BE2C (cell line): ENCODE measurements around the gene ADAM8.

Source experiments
- DNase-seq: peaks from one replicate; pipeline ENCODE4 v3.0.0-alpha.2; 2020
- H3K27me3 ChIP-seq: fragments of 250-450 bp; sonication (Bioruptor Pico); 2 replicates; pipeline ENCODE4 v1.5.1; 2020; ENCODE audit warnings: mild to moderate bottlenecking
- H3K36me3 ChIP-seq: fragments of 250-450 bp; sonication (Bioruptor Pico); 2 replicates; pipeline ENCODE4 v1.5.1; 2020; ENCODE audit warnings: mild to moderate bottlenecking
- H3K4me1 ChIP-seq: fragments of 250-450 bp; sonication (Bioruptor Pico); 2 replicates; pipeline ENCODE4 v1.5.1; 2020
- H3K4me3 ChIP-seq: 2 replicates; pipeline ENCODE4 v1.5.1; 2011; ENCODE audit warnings: low read depth, low read length
- H3K9me3 ChIP-seq: fragments of 250-450 bp; sonication (Bioruptor Pico); 2 replicates; pipeline ENCODE4 v1.5.1; 2020
- CTCF ChIP-seq: IDR thresholded peaks from 2 replicates; pipeline ENCODE4 v1.5.1; 2012; ENCODE audit warnings: mild to moderate bottlenecking, low read depth, low read length

Gene ADAM8

GRCh38 chr10:133312769-133313145, 36.1 kb upstream of the ADAM8 start:
- H3K4me1 ChIP-seq = peaks cover 11% of the 10 kb centered on the region
- H3K4me3 ChIP-seq = no peak overlapping the region
- DNase-seq = no peak
- peaks cover 18% of the 10 kb centered on the region for H3K36me3 ChIP-seq
- no peak for TF ChIP-seq CTCF
- H3K9me3 ChIP-seq = no peaks in the 10 kb centered on the region
- H3K27me3 ChIP-seq = no peaks in the 10 kb centered on the region

GRCh38 chr10:133312016-133312768, 35.5 kb upstream of the ADAM8 start:
- H3K4me1 ChIP-seq = peaks cover 11% of the 10 kb centered on the region
- no peaks in the 10 kb centered on the region; the same call in 1 of the 2 replicates for H3K27me3 ChIP-seq
- TF ChIP-seq CTCF = no peak
- no peak for DNase-seq
- H3K36me3 ChIP-seq = peaks cover 18% of the 10 kb centered on the region
- H3K4me3 ChIP-seq = no peak overlapping the region
- no peaks in the 10 kb centered on the region for H3K9me3 ChIP-seq

GRCh38 chr10:133311570-133311969, 34.9 kb upstream of the ADAM8 start:
- Histone ChIP-seq H3K4me3 (no peak overlapping the region), H3K36me3 (peaks cover 18% of the 10 kb centered on the region), H3K27me3 (no peaks in the 10 kb centered on the region; the same call in 1 of the 2 replicates), H3K4me1 (peaks cover 11% of the 10 kb centered on the region), H3K9me3 (no peaks in the 10 kb centered on the region)
- no peak for TF ChIP-seq CTCF
- DNase-seq = no peak

GRCh38 chr10:133310789-133311188, 34.1 kb upstream of the ADAM8 start:
- H3K9me3 ChIP-seq = no peaks in the 10 kb centered on the region
- TF ChIP-seq CTCF = no peak
- DNase-seq = no peak
- H3K36me3 ChIP-seq = peaks cover 18% of the 10 kb centered on the region
- no peak overlapping the region for H3K4me3 ChIP-seq
- H3K4me1 ChIP-seq = peaks cover 11% of the 10 kb centered on the region
- no peaks in the 10 kb centered on the region; the same call in 1 of the 2 replicates for H3K27me3 ChIP-seq

- Histone ChIP-seq H3K9me3 (no peaks in the 10 kb centered on the region), H3K27me3 (no peaks in the 10 kb centered on the region; the same call in 1 of the 2 replicates), H3K4me3 (no peak overlapping the region), H3K36me3 (peaks cover 18% of the 10 kb centered on the region), H3K4me1 (peaks cover 11% of the 10 kb centered on the region)
- no peak for TF ChIP-seq CTCF
- DNase-seq = no peak
Measured at GRCh38 chr10:133310399-133310755, 33.7 kb upstream of the ADAM8 start.

GRCh38 chr10:133309720-133310398, 33.2 kb upstream of the ADAM8 start:
- peaks cover 18% of the 10 kb centered on the region for H3K36me3 ChIP-seq
- H3K4me3 ChIP-seq = no peak overlapping the region
- TF ChIP-seq CTCF = no peak
- no peaks in the 10 kb centered on the region for H3K9me3 ChIP-seq
- H3K4me1 ChIP-seq = peaks cover 11% of the 10 kb centered on the region
- H3K27me3 ChIP-seq = no peaks in the 10 kb centered on the region; the same call in 1 of the 2 replicates
- no peak for DNase-seq
